Liver (tissue), 9 donors: ENCODE data around the gene CHORDC1. TPM values are rescaled to one million over a fixed set of nuclear protein-coding genes. Genes with fewer than 3 reads are reported as not detected.

Experiments
- DNase-seq: peaks from one replicate; pipeline ENCODE4 v3.0.0-alpha.2; 2017; ENCODE audit warnings: low spot score
- H3K27ac ChIP-seq, 2 donors: one replicate each; pipeline ENCODE4 v1.7.0; 2013; ENCODE audit warnings: inconsistent platforms in 2 of 2, low read length in 2 of 2, control low read depth in 1 of 2, low read depth in 1 of 2, mild to moderate bottlenecking in 1 of 2
- H3K27me3 ChIP-seq, 4 donors: one replicate each; pipeline versions ENCODE4 v1.6.1 to v1.7.0; 2013; ENCODE audit warnings: low read length in 3 of 4, inconsistent platforms in 1 of 4, mild to moderate bottlenecking in 1 of 4, moderate library complexity in 1 of 4; ENCODE audit not compliant: control insufficient read depth in 4 of 4, insufficient read depth in 4 of 4
- H3K36me3 ChIP-seq, 4 donors: one replicate each; pipeline versions ENCODE4 v1.6.1 to v1.7.0; 2013; ENCODE audit warnings: low read length in 3 of 4, mild to moderate bottlenecking in 3 of 4, low read depth in 1 of 4, moderate library complexity in 1 of 4; ENCODE audit not compliant: control insufficient read depth in 4 of 4, insufficient read depth in 3 of 4
- H3K4me1 ChIP-seq, 4 donors: one replicate each; pipeline versions ENCODE4 v1.6.1 to v1.7.0; 2013; ENCODE audit warnings: low read length in 3 of 4, mild to moderate bottlenecking in 3 of 4, moderate library complexity in 1 of 4; ENCODE audit not compliant: control insufficient read depth in 4 of 4, insufficient read depth in 4 of 4
- H3K4me3 ChIP-seq, 3 donors: one replicate each; pipeline versions ENCODE4 v1.6.1 to v1.7.0; 2013; ENCODE audit warnings: low read length in 3 of 3, control low read depth in 1 of 3, low read depth in 1 of 3, mild to moderate bottlenecking in 1 of 3
- H3K9ac ChIP-seq, 2 donors: one replicate each; pipeline ENCODE4 v1.7.0; 2013; ENCODE audit warnings: low read length in 2 of 2, mild to moderate bottlenecking in 2 of 2, moderate library complexity in 2 of 2, control low read depth in 1 of 2, low read depth in 1 of 2
- H3K9me3 ChIP-seq, 4 donors: one replicate each; pipeline versions ENCODE4 v1.6.1 to v1.7.0; 2013; ENCODE audit warnings: low read length in 3 of 4; ENCODE audit not compliant: control insufficient read depth in 4 of 4
- ATF3 ChIP-seq: IDR thresholded peaks from 2 replicates; pipeline ENCODE4 v1.6.1; 2016; ENCODE audit warnings: antibody characterized with exemption
- CTCF ChIP-seq: fragments of 150-350 bp; IDR thresholded peaks from 2 replicates; pipeline ENCODE4 v1.5.1; 2017; ENCODE audit warnings: improper control_type of control experiment, low read depth, low read length; ENCODE audit not compliant: missing input control
- EGR1 ChIP-seq, 2 donors: IDR thresholded peaks; 2 replicates each; pipeline ENCODE4 v1.6.1; 2016 to 2018; ENCODE audit warnings: antibody characterized with exemption in 2 of 2, low read depth in 2 of 2
- FOXA1 ChIP-seq: IDR thresholded peaks from 2 replicates; pipeline ENCODE4 v1.6.1; 2016; ENCODE audit warnings: antibody characterized with exemption
- FOXA2 ChIP-seq: IDR thresholded peaks from 2 replicates; pipeline ENCODE4 v1.6.1; 2016; ENCODE audit warnings: antibody characterized with exemption
- GABPA ChIP-seq, 2 donors: IDR thresholded peaks in 1 of 2; conservative IDR thresholded peaks in 1 of 2; 2 replicates each; pipeline ENCODE4 v1.6.1; 2016; ENCODE audit warnings: antibody characterized with exemption in 2 of 2, mild to moderate bottlenecking in 1 of 2, moderate library complexity in 1 of 2
- HNF4A ChIP-seq, 2 donors: conservative IDR thresholded peaks; 2 replicates each; pipeline ENCODE4 v1.6.1; 2016; ENCODE audit warnings: antibody characterized with exemption in 2 of 2, mild to moderate bottlenecking in 2 of 2
- HNF4G ChIP-seq: IDR thresholded peaks from 2 replicates; pipeline ENCODE4 v1.6.1; 2016; ENCODE audit warnings: antibody characterized with exemption
- JUND ChIP-seq, 2 donors: IDR thresholded peaks; 2 replicates each; pipeline ENCODE4 v1.6.1; 2016; ENCODE audit warnings: antibody characterized with exemption in 2 of 2
- NR2F2 ChIP-seq: IDR thresholded peaks from 2 replicates; pipeline ENCODE4 v1.6.1; 2016; ENCODE audit warnings: antibody characterized with exemption
- RAD21 ChIP-seq, 2 donors: IDR thresholded peaks; 2 replicates each; pipeline ENCODE4 v1.6.1; 2016; ENCODE audit warnings: antibody characterized with exemption in 2 of 2, mild to moderate bottlenecking in 2 of 2
- SP1 ChIP-seq: IDR thresholded peaks from 2 replicates; pipeline ENCODE4 v1.6.1; 2018; ENCODE audit warnings: antibody characterized with exemption, mild to moderate bottlenecking
- TAF1 ChIP-seq: conservative IDR thresholded peaks from 2 replicates; pipeline ENCODE4 v1.6.1; 2016; ENCODE audit warnings: antibody characterized with exemption, mild to moderate bottlenecking
- YY1 ChIP-seq: IDR thresholded peaks from 2 replicates; pipeline ENCODE4 v1.6.1; 2016; ENCODE audit warnings: antibody characterized with exemption, mild to moderate bottlenecking
- ZBTB33 ChIP-seq: IDR thresholded peaks from 2 replicates; pipeline ENCODE4 v1.6.1; 2016; ENCODE audit warnings: antibody characterized with exemption
- WGBS: extraction: QIAGEN DNeasy Blood & Tissue Kit; methylation state at CpG from one replicate; pipeline ENCODE4 v1.1.7; 2013; 5-methylcytosine and 5-hydroxymethylcytosine counted together
- polyA plus RNA-seq, 2 donors: library from polyadenylated mRNA; stranded (reverse) in 1 of 2; unstranded in 1 of 2; fragments of 200-250 nt in 1 of 2; fragments of >200 nt in 1 of 2; fragmentation: Nextera tagmentation in 1 of 2; extraction: Ambion mirVana in 1 of 2; gene quantifications; one replicate each; pipeline versions ENCODE4 v1.2.1 to v1.2.3, GENCODE V29; 2013 to 2015
- total RNA-seq, 2 donors: library from RNA; depleted of rRNA; stranded (reverse); fragments of >200 nt; gene quantifications; one replicate each; pipeline ENCODE4 v1.2.3, GENCODE V29; 2014
- TF ChIP-seq, protein P1 (sequence below): IDR thresholded peaks from 2 replicates; pipeline ENCODE4 v1.6.1; 2016; ENCODE audit warnings: antibody characterized with exemption
- donor health status: healthy.
- donor health status: healthy.
- donor health status: healthy.
- donor health status: healthy.
- donor health status: healthy.

CHORDC1 gene
- total and polyA plus RNA-seq, 4 donors, result 9.4 to 39.5 (median 16.7) TPM

DNA sequence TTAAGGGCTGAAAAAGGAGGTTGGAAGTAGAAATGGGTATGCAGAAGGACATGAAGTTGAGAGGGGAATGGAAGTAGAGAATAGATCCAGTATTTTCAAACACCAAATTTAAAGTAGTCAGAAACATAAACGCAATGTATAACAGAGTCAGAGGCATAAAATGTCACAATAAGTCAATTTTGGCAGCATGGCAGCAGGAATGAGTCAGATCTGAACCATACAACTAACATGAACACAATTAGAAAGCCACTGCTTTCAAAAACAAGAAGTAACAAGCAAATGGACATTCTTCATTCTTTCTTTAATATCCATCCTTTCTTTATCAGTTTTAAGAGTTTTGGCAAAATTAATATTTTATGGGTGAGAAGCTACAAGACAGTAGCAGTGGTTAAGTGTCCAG, 2.5 kb downstream of the CHORDC1 start (continued):
- TF ChIP-seq CTCF (no peak), SP1 (no peak), HNF4G (no peak), HNF4A (conservative IDR thresholded peaks at IDR 0.05) (no peak), EGR1 (IDR thresholded peaks at IDR 0.05; ENCODE audit: low read depth in 2 of 2) (no peak), JUND (IDR thresholded peaks at IDR 0.05) (no peak), GABPA (IDR thresholded peaks at IDR 0.05 in 1 of 2, conservative IDR thresholded peaks at IDR 0.05 in 1 of 2) (no peak)
- TF ChIP-seq, protein P1, sequence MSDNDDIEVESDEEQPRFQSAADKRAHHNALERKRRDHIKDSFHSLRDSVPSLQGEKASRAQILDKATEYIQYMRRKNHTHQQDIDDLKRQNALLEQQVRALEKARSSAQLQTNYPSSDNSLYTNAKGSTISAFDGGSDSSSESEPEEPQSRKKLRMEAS, result no peak

DNA sequence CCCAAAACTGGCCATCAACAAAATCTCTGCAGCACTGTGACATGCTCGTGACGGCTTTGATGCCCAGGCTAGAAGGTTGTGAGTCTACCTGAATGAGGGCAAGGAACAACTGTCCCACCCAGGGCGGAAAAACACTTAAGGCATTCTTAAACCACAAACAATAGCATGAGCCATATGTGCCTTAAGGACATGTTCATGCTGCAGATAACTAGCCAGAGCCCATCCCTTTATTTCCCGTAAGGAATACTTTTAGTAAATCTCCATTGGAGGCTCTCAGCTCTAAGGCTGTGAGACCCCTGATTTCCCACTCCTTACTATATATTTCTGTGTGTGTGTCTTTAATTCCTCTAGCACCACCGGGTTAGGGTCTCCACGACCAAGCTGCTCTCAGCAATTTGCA, 3.4 kb downstream of the CHORDC1 start:
- WGBS, result 96% methylated on average over 6 of the region's 6 CpGs

GRCh38 chr11:90218606-90219005, 4.2 kb downstream of the CHORDC1 start:
- Histone ChIP-seq H3K4me3 (no peak overlapping the region), H3K9me3 (no peaks in the 10 kb centered on the region), H3K9ac (no peak overlapping the region), H3K27ac (no peak overlapping the region), H3K27me3 (no peaks in the 10 kb centered on the region), H3K4me1 (peaks cover 2 to 25% (median 7%) of the 10 kb centered on the region in 4 donors), H3K36me3 (peaks cover 0 to 4% (median 2%) of the 10 kb centered on the region in 4 donors)
- DNase-seq, result no peak
- 83% methylated on average over 2 of the region's 2 CpGs for WGBS
- TF ChIP-seq FOXA2 (no peak), SP1 (no peak), FOXA1 (no peak), TAF1 (no peak), NR2F2 (no peak), YY1 (no peak), ATF3 (no peak), HNF4G (no peak), JUND (IDR thresholded peaks at IDR 0.05) (no peak), ZBTB33 (no peak), CTCF (no peak), EGR1 (IDR thresholded peaks at IDR 0.05; ENCODE audit: low read depth in 2 of 2) (no peak)
- TF ChIP-seq, protein P1, result no peak

More for the DNA sequence above, 3.4 kb downstream of the CHORDC1 start:
- Histone ChIP-seq H3K9me3 (no peaks in the 10 kb centered on the region), H3K27me3 (no peaks in the 10 kb centered on the region), H3K4me1 (peaks cover 2 to 27% (median 8%) of the 10 kb centered on the region in 4 donors), H3K9ac (no peak overlapping the region), H3K36me3 (peaks cover 0 to 2% (median 0%) of the 10 kb centered on the region in 4 donors), H3K4me3 (no peak overlapping the region), H3K27ac (no peak overlapping the region)
- no peak for DNase-seq
- no peak for TF ChIP-seq TAF1
- TF ChIP-seq EGR1 (IDR thresholded peaks at IDR 0.05; ENCODE audit: low read depth in 2 of 2), result no peak
- no peak for TF ChIP-seq GABPA (IDR thresholded peaks at IDR 0.05 in 1 of 2, conservative IDR thresholded peaks at IDR 0.05 in 1 of 2)
- no peak for TF ChIP-seq FOXA1
- no peak for TF ChIP-seq CTCF
- TF ChIP-seq YY1, result no peak
- TF ChIP-seq FOXA2, result no peak
- TF ChIP-seq, protein P1, result no peak
- no peak for TF ChIP-seq RAD21 (IDR thresholded peaks at IDR 0.05)
- TF ChIP-seq JUND (IDR thresholded peaks at IDR 0.05), result no peak
- no peak for TF ChIP-seq HNF4A (conservative IDR thresholded peaks at IDR 0.05)
